T-cell (primary cell): ENCODE measurements around the gene IFT172. TPM values are rescaled to one million over a fixed set of nuclear protein-coding genes. Genes with fewer than 3 reads are reported as not detected.
A peak's percentile ranks its signal among the peaks of the same experiment; 100 is the strongest.

ENCODE experiments used
- ATAC-seq, 4 experiments: fragments of 200-7000 bp in 3 of 4; fragments of 150-1000 bp in 1 of 4; cut with Tn5 transposase; replicated peaks in 1 of 4; 1 replicate in 3 of 4; 2 replicates in 1 of 4; pipeline ENCODE4 v1.10.0; 2021; ENCODE audit warnings: moderate library complexity in 3 of 4, mild to moderate bottlenecking in 2 of 4, moderate number of reproducible peaks in 1 of 4
- CTCF ChIA-PET, 2 donors: fragments of 300-600 bp; sonication (Branson Sonifier 250); formaldehyde crosslinking; loops; one replicate each; lab custom pipeline; 2022; ENCODE audit warnings: antibody characterized with exemption in 2 of 2; lab: Charles Lee
- POLR2A ChIA-PET, 2 donors: fragments of 300-600 bp; sonication (Branson Sonifier 250); formaldehyde crosslinking; loops; one replicate each; lab custom pipeline; 2022; ENCODE audit warnings: antibody characterized with exemption in 2 of 2; lab: Charles Lee
- DNase-seq, 35 experiments: peaks; one replicate each; pipeline versions ENCODE4 v3.0.0 to v3.0.0-alpha.2; 2013 to 2023
- H3K27ac ChIP-seq: one replicate; pipeline ENCODE4 v1.5.1; 2013; ENCODE audit warnings: low read length
- H3K27me3 ChIP-seq, 2 experiments: replicated peaks in 1 of 2; 1 replicate in 1 of 2; 2 replicates in 1 of 2; pipeline versions ENCODE4 v1.6.1 to v1.7.0; 2013; ENCODE audit warnings: low read length in 1 of 2, mixed read lengths in 1 of 2; ENCODE audit not compliant: control insufficient read depth in 2 of 2, insufficient read depth in 2 of 2; ENCODE audit errors: extremely low read depth in 1 of 2
- H3K36me3 ChIP-seq, 2 donors: 1 replicate in 1 of 2; 2 replicates in 1 of 2; pipeline versions ENCODE4 v1.6.1 to v1.7.0; 2013; ENCODE audit warnings: low read length in 1 of 2; ENCODE audit not compliant: control insufficient read depth in 2 of 2, insufficient read depth in 1 of 2; ENCODE audit errors: extremely low read depth in 1 of 2
- H3K4me1 ChIP-seq, 2 experiments: 1 replicate in 1 of 2; 2 replicates in 1 of 2; pipeline versions ENCODE4 v1.6.1 to v1.7.0; 2013; ENCODE audit warnings: low read length in 2 of 2, mixed read lengths in 1 of 2; ENCODE audit not compliant: insufficient read depth in 2 of 2, control insufficient read depth in 1 of 2; ENCODE audit errors: extremely low read depth in 1 of 2
- H3K4me3 ChIP-seq, 2 donors: 1 replicate in 1 of 2; 2 replicates in 1 of 2; pipeline versions ENCODE4 v1.5.1 to v1.7.0; 2013; ENCODE audit warnings: mild to moderate bottlenecking in 2 of 2, low read length in 1 of 2, moderate library complexity in 1 of 2; ENCODE audit not compliant: control insufficient read depth in 1 of 2; ENCODE audit errors: extremely low read depth in 1 of 2
- H3K9me3 ChIP-seq: 2 replicates; pipeline ENCODE4 v1.7.0; 2013
- H3K27ac Mint-ChIP-seq, 2 donors: one replicate each; pipeline ENCODE4 v1.8.0; 2020 to 2021; ENCODE audit warnings: mild to moderate bottlenecking in 2 of 2, mixed read lengths in 2 of 2
- H3K27me3 Mint-ChIP-seq, 2 donors: one replicate each; pipeline ENCODE4 v1.8.0; 2021 to 2022; ENCODE audit warnings: mixed read lengths in 2 of 2
- H3K36me3 Mint-ChIP-seq: one replicate; pipeline ENCODE4 v1.8.0; 2021; ENCODE audit warnings: mixed read lengths
- H3K4me1 Mint-ChIP-seq, 3 donors: one replicate each; pipeline ENCODE4 v1.8.0; 2020 to 2022; ENCODE audit warnings: mixed read lengths in 3 of 3, mild to moderate bottlenecking in 1 of 3
- H3K4me3 Mint-ChIP-seq, 3 donors: one replicate each; pipeline ENCODE4 v1.8.0; 2020 to 2022; ENCODE audit warnings: mild to moderate bottlenecking in 3 of 3, mixed read lengths in 3 of 3, moderate library complexity in 3 of 3
- H3K9me3 Mint-ChIP-seq, 3 donors: one replicate each; pipeline ENCODE4 v1.8.0; 2020 to 2022; ENCODE audit warnings: mixed read lengths in 3 of 3
- WGBS: methylation state at CpG from one replicate; pipeline ENCODE4 v1.1.5; 2013; ENCODE audit warnings: missing lambda C conversion rate; ENCODE audit not compliant: insufficient coverage; 5-methylcytosine and 5-hydroxymethylcytosine counted together
- total RNA-seq, 35 experiments: library from RNA in 6 of 35; stranded (reverse) in 6 of 35; fragments of 120-200 nt in 1 of 35; gene quantifications; one replicate each; pipeline versions ENCODE4 v1.2.1 to v1.2.4 and lab custom pipeline; 2013 to 2026

Gene IFT172
- total RNA-seq, 5 donors from 2014 or later (not counting 1 experiment from before 2014, with no cell fraction given) = 14.6 to 25.3 (median 17.3) TPM

DNA sequence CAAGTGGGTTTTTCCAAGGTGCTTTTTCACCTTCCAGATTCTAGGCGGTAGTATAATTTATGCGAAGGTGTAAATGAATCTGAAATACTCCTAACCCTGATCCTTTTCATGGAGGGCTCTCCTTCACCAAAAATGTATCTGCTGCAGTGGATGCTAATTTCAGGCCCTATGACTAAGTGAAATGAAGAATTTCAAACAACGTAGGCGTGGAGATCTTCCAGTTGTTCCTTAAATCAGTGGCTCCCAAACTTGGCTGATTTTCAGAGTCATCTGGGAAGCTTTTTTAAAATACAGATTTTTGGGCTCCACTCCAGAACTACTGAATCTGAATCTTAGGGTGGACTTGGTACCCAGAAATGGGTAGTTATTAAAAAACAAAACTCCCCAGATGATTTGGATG lies 12.6 kb upstream of the IFT172 start:
- Mint-ChIP-seq H3K27ac (no peak overlapping the region), H3K36me3 (no peaks in the 10 kb centered on the region), H3K27me3 (peaks cover 15 to 20% of the 10 kb centered on the region in 2 donors), H3K4me3 (no peak overlapping the region), H3K9me3 (no peaks in the 10 kb centered on the region), H3K4me1 (no peaks in the 10 kb centered on the region)
- Histone ChIP-seq H3K36me3 (no peaks in the 10 kb centered on the region), H3K27ac (no peak overlapping the region), H3K27me3 (peaks cover 0 to 18% of the 10 kb centered on the region in 2 experiments), H3K9me3 (no peaks in the 10 kb centered on the region), H3K4me3 (no peak overlapping the region), H3K4me1 (no peaks in the 10 kb centered on the region)
- DNase-seq (no peak), ATAC-seq (no peak)
- ChIA-PET POLR2A (no interaction called here), CTCF (no interaction called here)
- WGBS = 94% methylated on average over 2 of the region's 4 CpGs

DNA sequence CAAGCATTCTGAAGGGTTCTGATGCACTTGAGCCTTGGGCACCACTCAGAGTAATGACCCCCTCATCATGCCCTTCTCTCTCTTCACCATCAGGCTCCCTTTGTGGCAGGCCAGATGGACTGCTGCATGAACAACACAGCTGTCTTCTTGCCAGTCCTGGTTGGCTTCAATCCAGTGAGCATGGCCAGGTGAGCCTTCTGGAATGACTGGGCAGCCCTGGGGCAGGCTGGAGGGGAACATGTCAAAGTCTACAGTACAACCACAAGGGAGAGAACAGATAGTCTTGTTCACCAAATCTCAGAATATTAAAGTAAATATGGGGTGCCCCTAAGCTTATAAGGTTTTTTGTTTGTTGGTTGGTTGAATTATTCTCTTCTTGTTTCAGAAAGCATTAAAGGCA lies 11.5 kb upstream of the IFT172 start:
- Histone ChIP-seq H3K27ac (no peak overlapping the region), H3K27me3 (peaks cover 2 to 26% of the 10 kb centered on the region in 2 experiments), H3K9me3 (no peaks in the 10 kb centered on the region), H3K4me3 (no peak overlapping the region), H3K4me1 (no peaks in the 10 kb centered on the region), H3K36me3 (no peaks in the 10 kb centered on the region)
- Mint-ChIP-seq H3K27me3 (peaks cover 26 to 28% of the 10 kb centered on the region in 2 donors), H3K4me1 (peaks cover 0 to under 1% (median 0%) of the 10 kb centered on the region in 3 donors), H3K27ac (no peak overlapping the region), H3K9me3 (no peaks in the 10 kb centered on the region), H3K4me3 (no peak overlapping the region), H3K36me3 (no peaks in the 10 kb centered on the region)
- CTCF ChIA-PET = no interaction called here
- no peak for ATAC-seq
- POLR2A ChIA-PET = no interaction called here
- no peak for DNase-seq

DNA sequence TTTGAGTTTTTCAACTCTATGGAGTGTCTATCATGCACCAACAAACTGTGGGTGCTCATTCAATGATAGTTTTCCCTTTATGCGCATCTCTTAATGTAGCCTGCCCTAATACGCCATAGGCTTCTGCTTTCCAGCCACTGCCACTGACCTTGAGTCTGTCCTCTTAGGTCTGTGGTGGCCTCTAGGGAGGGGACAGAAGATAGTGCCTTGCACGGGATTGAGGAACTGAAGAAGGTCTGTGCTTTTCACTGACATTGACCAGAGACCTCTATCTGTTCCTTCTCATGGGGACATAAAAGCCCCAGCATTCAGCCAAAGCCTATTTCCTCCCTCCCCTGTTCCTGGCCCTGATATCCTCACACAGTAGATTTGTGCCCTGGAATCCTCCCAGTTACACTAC lies 9.4 kb upstream of the IFT172 start:
- H3K4me3 Mint-ChIP-seq = no peak overlapping the region
- Histone ChIP-seq H3K9me3 (no peaks in the 10 kb centered on the region), H3K27ac (no peak overlapping the region), H3K36me3 (no peaks in the 10 kb centered on the region), H3K27me3 (peaks cover 4 to 30% of the 10 kb centered on the region in 2 experiments), H3K4me1 (peaks cover 0 to 11% of the 10 kb centered on the region in 2 experiments), H3K4me3 (no peak overlapping the region)
- peaks cover 39 to 43% of the 10 kb centered on the region in 2 donors for H3K27me3 Mint-ChIP-seq
- no peak for ATAC-seq
- ChIA-PET CTCF (no interaction called here), POLR2A (no interaction called here)
- H3K9me3 Mint-ChIP-seq = no peaks in the 10 kb centered on the region
- H3K36me3 Mint-ChIP-seq = no peaks in the 10 kb centered on the region
- no peak for DNase-seq
- peaks cover 8 to 11% (median 8%) of the 10 kb centered on the region in 3 donors for H3K4me1 Mint-ChIP-seq
- H3K27ac Mint-ChIP-seq = no peak overlapping the region
- WGBS = no CpG with 5 or more reads among the region's 3 CpGs

DNA sequence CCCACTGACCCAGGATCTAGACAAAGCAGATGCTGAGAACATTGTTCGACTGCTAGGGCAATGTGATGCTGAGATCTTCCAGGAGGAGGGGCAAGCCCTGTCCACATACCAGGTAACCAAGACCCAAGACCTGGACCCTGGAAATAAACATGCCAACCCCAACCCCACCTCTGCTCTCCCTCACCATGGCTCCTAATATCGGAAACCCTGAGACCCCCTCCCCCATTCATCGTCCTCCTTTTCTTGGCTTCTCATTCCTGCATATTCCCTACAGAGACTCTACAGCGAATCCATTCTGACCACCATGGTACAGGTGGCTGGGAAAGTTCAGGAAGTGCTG lies 7.7 kb upstream of the IFT172 start:
- H3K4me1 ChIP-seq = peaks cover 0 to 11% of the 10 kb centered on the region in 2 experiments
- H3K27ac Mint-ChIP-seq = no peak overlapping the region
- no peak overlapping the region for H3K4me3 Mint-ChIP-seq
- H3K27me3 ChIP-seq = peaks cover 4 to 38% of the 10 kb centered on the region in 2 experiments
- DNase-seq = no peak
- WGBS = 100% methylated on average over 1 of the region's 4 CpGs
- no peaks in the 10 kb centered on the region for H3K9me3 ChIP-seq
- H3K36me3 Mint-ChIP-seq = no peaks in the 10 kb centered on the region
- peaks cover 42 to 54% of the 10 kb centered on the region in 2 donors for H3K27me3 Mint-ChIP-seq
- POLR2A ChIA-PET = no interaction called here
- H3K27ac ChIP-seq = no peak overlapping the region
- peaks cover 8 to 11% (median 10%) of the 10 kb centered on the region in 3 donors for H3K4me1 Mint-ChIP-seq
- CTCF ChIA-PET = no interaction called here
- H3K9me3 Mint-ChIP-seq = no peaks in the 10 kb centered on the region
- H3K4me3 ChIP-seq = no peak overlapping the region
- H3K36me3 ChIP-seq = no peaks in the 10 kb centered on the region
- ATAC-seq = no peak

DNA sequence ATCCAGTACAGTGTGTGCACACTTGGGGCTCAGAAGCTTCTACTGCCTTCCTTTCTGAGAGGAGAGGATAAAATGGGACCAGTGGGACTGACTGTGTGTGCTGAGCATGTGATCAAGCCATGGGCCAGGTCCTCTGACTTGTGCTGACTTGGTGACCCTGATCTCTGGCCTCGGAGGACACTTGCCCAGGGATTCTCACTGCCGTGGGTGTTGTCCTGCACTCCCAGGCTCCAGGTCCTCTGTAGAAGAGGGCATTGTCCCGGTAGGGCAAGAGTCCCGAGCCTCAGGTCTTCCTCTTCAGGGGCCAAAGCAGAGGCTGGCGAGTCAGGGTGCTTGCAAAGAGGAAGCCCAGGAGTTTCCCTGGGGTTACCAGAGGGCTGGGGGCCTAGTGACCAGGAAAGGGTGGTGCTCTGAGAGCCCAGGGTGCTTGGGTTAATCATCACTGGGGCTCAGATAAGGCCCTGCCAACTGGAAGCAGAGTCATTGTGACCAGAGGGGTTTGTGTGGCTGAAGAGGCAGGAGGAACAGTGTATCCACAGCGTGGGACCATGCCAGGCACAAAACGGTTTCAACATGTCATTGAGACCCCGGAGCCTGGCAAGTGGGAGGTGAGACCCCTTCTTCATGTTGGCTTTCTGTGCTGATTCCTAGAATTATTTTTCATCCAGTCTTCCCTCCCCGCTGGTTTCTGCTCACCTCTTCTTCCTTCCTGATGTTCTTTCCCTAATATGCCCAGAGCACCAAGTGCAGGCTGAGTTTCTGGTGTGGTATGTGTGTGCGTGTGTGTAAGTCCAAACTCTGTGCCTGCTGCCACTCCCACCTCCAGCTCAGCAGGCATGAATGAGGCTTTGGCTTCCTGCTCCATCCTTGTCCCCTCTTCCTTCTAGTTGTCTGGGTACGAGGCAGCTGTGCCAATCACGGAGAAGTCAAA lies 7.1 kb upstream of the IFT172 start, which contains the start of gene GCKR:
GCKR (plus strand) TSS at position 483 of the 931 bp plus-strand sequence; CDS start at position 549, 66 bp downstream.
- peaks cover 4 to 38% of the 10 kb centered on the region in 2 experiments for H3K27me3 ChIP-seq
- H3K4me1 Mint-ChIP-seq = peaks cover 8 to 11% (median 10%) of the 10 kb centered on the region in 3 donors
- POLR2A ChIA-PET = no interaction called here

DNA sequence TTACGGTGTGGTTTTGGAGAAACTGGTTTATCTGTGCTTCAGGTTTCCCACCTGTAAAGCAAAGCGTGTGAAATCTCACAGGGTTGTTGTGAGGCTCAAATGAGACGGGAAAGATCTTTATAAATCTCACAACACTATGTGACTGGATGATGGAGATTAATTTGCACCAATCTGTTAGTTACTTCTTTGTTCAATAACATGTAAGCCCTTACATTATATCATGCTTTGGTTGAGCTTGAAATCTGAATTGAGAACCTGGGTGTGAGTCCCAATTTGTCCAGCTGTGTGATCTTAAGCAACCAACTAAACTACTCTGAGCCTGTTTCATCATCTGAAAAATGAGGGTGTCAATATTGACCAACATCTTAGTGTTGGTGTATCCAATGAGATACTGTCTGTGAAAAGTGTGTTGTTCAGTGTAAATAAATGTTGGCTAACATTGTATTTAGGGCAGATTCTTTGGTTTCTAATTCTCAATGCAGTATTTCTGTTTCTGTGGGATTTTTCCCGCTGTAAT lies 6.4 kb upstream of the IFT172 start:
- POLR2A ChIA-PET = no interaction called here
- peaks cover 4 to 35% of the 10 kb centered on the region in 2 experiments for H3K27me3 ChIP-seq
- WGBS = 100% methylated on average over 1 of the region's 4 CpGs
- CTCF ChIA-PET = no interaction called here
- Mint-ChIP-seq H3K36me3 (no peaks in the 10 kb centered on the region), H3K9me3 (no peaks in the 10 kb centered on the region), H3K27ac (no peak overlapping the region), H3K27me3 (peaks cover 42 to 54% of the 10 kb centered on the region in 2 donors), H3K4me3 (peak overlapping the region; percentile 66 to 84 (median 71)), H3K4me1 (peaks cover 8 to 11% (median 10%) of the 10 kb centered on the region in 3 donors)
- H3K4me1 ChIP-seq = peaks cover 0 to 11% of the 10 kb centered on the region in 2 experiments
- no peak for DNase-seq
- ATAC-seq = no peak
- H3K36me3 ChIP-seq = no peaks in the 10 kb centered on the region
- H3K4me3 ChIP-seq = no peak overlapping the region
- no peak overlapping the region for H3K27ac ChIP-seq
- no peaks in the 10 kb centered on the region for H3K9me3 ChIP-seq

More for the DNA sequence above, 7.1 kb upstream of the IFT172 start, which contains the start of gene GCKR:
- no peaks in the 10 kb centered on the region for H3K36me3 ChIP-seq
- peaks cover 42 to 54% of the 10 kb centered on the region in 2 donors for H3K27me3 Mint-ChIP-seq
- H3K9me3 ChIP-seq = no peaks in the 10 kb centered on the region
- H3K27ac ChIP-seq = no peak within 1 kb of the TSS
- no peak within 1 kb of the TSS for H3K27ac Mint-ChIP-seq
- no peak for DNase-seq
- no peak for ATAC-seq
- CTCF ChIA-PET = no interaction called here
- peak within 1 kb of the TSS; percentile 66 to 84 (median 71) for H3K4me3 Mint-ChIP-seq
- 78% methylated on average over 8 of the region's 12 CpGs for WGBS
- H3K4me3 ChIP-seq = no peak within 1 kb of the TSS
- peaks cover 0 to 11% of the 10 kb centered on the region in 2 experiments for H3K4me1 ChIP-seq
- no peaks in the 10 kb centered on the region for H3K36me3 Mint-ChIP-seq
- H3K9me3 Mint-ChIP-seq = no peaks in the 10 kb centered on the region
